Epithelial cell of esophagus (primary cell): Measurements from ENCODE around the gene AKR1D1.
A peak's percentile ranks its signal among the peaks of the same experiment; 100 is the strongest.

Experiments used
- DNase-seq: peaks from one replicate; pipeline ENCODE4 v3.0.0; 2010; ENCODE audit warnings: low read depth
- H3K4me3 ChIP-seq: 2 replicates; pipeline ENCODE4 v1.5.1; 2011; ENCODE audit warnings: mild to moderate bottlenecking, low read length, control low read depth
- TF ChIP-seq, protein P1 (sequence below): IDR thresholded peaks from 2 replicates; pipeline ENCODE4 v1.5.1; 2011; ENCODE audit warnings: low read depth, mild to moderate bottlenecking, low read length, control low read depth, inconsistent platforms; ENCODE audit not compliant: insufficient read depth; ENCODE audit errors: missing control alignments

The AKR1D1 gene

GRCh38 chr7:138116892-138117291, 40.6 kb downstream of the AKR1D1 start:
- H3K4me3 ChIP-seq = no peak overlapping the region
- TF ChIP-seq, protein P1, sequence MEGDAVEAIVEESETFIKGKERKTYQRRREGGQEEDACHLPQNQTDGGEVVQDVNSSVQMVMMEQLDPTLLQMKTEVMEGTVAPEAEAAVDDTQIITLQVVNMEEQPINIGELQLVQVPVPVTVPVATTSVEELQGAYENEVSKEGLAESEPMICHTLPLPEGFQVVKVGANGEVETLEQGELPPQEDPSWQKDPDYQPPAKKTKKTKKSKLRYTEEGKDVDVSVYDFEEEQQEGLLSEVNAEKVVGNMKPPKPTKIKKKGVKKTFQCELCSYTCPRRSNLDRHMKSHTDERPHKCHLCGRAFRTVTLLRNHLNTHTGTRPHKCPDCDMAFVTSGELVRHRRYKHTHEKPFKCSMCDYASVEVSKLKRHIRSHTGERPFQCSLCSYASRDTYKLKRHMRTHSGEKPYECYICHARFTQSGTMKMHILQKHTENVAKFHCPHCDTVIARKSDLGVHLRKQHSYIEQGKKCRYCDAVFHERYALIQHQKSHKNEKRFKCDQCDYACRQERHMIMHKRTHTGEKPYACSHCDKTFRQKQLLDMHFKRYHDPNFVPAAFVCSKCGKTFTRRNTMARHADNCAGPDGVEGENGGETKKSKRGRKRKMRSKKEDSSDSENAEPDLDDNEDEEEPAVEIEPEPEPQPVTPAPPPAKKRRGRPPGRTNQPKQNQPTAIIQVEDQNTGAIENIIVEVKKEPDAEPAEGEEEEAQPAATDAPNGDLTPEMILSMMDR = no peak
- DNase-seq = no peak

DNA sequence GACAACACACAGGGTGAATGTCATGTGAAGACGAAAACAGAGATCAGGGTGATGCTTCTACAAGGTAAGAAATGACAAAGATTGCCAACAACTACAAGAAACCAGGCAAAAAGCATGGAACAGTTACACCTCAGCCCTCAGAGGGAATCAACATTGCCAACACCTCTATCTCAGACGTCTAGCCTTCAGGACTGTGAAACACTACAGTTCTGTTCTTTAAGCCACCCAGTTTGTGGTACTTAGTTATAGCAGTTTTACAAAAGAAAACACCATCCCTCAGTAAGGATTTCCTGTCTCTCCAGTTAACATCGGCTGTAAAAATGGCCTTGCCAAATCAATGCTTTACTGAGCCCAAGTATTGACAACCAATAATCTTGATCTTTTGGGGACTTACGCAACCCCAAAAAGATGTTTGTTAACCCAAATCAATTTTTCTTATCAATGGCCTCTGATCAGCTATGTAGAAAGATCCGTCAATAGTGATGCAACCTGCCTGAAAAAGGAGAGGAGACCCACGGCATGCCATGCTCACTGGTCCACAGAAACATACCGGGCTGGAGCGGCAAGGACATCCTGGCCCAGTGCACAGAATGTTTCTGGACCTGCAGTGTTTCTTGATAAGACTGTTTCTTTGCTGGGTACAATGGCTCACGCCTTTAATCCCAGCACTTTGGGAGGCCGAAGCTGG, 44.0 kb downstream of the AKR1D1 start:
- DNase-seq = no peak
- no peak overlapping the region for H3K4me3 ChIP-seq

DNA sequence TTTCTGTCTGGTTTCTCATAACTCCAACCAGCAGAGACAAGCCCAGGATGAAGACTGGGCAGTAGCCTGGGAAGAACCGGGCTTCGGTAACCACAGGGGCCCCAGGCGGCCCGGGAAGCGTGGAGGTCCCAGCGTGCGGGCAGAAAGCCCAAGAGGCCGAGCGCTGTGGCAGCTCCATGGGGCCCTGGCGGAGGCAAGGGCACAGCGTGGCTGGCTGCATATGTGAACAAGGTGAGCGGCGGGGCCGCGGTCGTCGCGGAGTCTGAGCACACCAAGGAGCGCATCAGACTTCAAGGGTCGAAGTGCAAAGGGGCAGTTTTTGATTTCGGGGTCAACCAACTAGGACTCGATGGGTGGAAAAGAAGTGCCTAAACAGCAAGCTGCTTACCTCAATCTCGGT, 45.9 kb downstream of the AKR1D1 start:
- H3K4me3 ChIP-seq = no peak overlapping the region
- no peak for DNase-seq
- TF ChIP-seq, protein P1 = no peak

More for the DNA sequence above, 44.0 kb downstream of the AKR1D1 start:
- TF ChIP-seq, protein P1 = no peak

GRCh38 chr7:138125119-138125518, 48.9 kb downstream of the AKR1D1 start:
- TF ChIP-seq, protein P1 = no peak
- no peak overlapping the region for H3K4me3 ChIP-seq
- peak; percentile 83 for DNase-seq

GRCh38 chr7:138125598-138126111, 49.4 kb downstream of the AKR1D1 start:
- TF ChIP-seq, protein P1 = no peak
- peak; percentile 82 for DNase-seq
- no peak overlapping the region for H3K4me3 ChIP-seq

- DNase-seq = no peak
- TF ChIP-seq, protein P1 = no peak
- no peak overlapping the region for H3K4me3 ChIP-seq
Observed at GRCh38 chr7:138126928-138127327, 50.7 kb downstream of the AKR1D1 start.

DNA sequence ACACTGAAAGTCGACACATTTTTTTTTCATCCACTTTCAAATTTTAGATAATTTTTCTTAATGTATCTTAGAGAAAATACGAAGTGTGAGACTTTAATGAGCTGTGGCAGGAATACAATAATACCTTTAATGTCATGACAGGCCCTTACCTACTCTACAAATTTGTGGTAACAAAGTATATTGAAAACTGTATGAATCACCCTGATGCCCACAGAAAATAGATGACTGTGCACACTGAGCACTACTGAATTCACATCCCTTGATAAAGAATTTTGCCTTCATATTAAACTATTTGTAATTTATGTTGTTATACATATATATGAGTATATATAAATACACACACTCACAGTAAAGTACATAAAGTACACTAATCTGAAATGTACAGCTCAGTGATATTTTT, 51.7 kb downstream of the AKR1D1 start:
- TF ChIP-seq, protein P1 = no peak
- H3K4me3 ChIP-seq = no peak overlapping the region
- DNase-seq = peak; percentile 57
